H9 (cell line): ENCODE results near the gene ASCC3. TPM values are rescaled to one million over a fixed set of nuclear protein-coding genes. Genes with fewer than 3 reads are reported as not detected.

Experiments
- DNase-seq: peaks from one replicate; pipeline ENCODE4 v3.0.0-alpha.2; 2017
- H2AFZ ChIP-seq: one replicate; pipeline ENCODE4 v1.6.1; 2013; ENCODE audit warnings: mild to moderate bottlenecking, low read length, control low read depth, moderate library complexity
- H2AK5ac ChIP-seq: 2 replicates; pipeline ENCODE4 v1.6.1; 2013; ENCODE audit warnings: low read length, control low read depth, mixed read lengths; ENCODE audit not compliant: insufficient read length
- H2BK120ac ChIP-seq: one replicate; pipeline ENCODE4 v1.6.1; 2013; ENCODE audit warnings: low read depth, mild to moderate bottlenecking, low read length, control low read depth, inconsistent platforms; ENCODE audit not compliant: poor library complexity, severe bottlenecking
- H2BK12ac ChIP-seq: 2 replicates; pipeline ENCODE4 v1.6.1; 2013; ENCODE audit warnings: low read length, control low read depth, mixed read lengths, low read depth; ENCODE audit not compliant: insufficient read length
- H2BK15ac ChIP-seq: 2 replicates; pipeline ENCODE4 v1.6.1; 2013; ENCODE audit warnings: low read depth, low read length, control low read depth
- H2BK20ac ChIP-seq: one replicate; pipeline ENCODE4 v1.6.1; 2013; ENCODE audit warnings: low read depth, mild to moderate bottlenecking, low read length, control low read depth, inconsistent platforms; ENCODE audit not compliant: poor library complexity, severe bottlenecking
- H2BK5ac ChIP-seq: 2 replicates; pipeline ENCODE4 v1.6.1; 2013; ENCODE audit warnings: low read length, control low read depth, mixed read lengths; ENCODE audit not compliant: insufficient read length
- H3K14ac ChIP-seq: 2 replicates; pipeline ENCODE4 v1.6.1; 2013; ENCODE audit warnings: low read length, control low read depth; ENCODE audit not compliant: insufficient read depth
- H3K18ac ChIP-seq: 2 replicates; pipeline ENCODE4 v1.6.1; 2013; ENCODE audit warnings: low read depth, mild to moderate bottlenecking, mixed read lengths, low read length, control low read depth; ENCODE audit not compliant: insufficient read length
- H3K23ac ChIP-seq: 2 replicates; pipeline ENCODE4 v1.6.1; 2013; ENCODE audit warnings: low read length, control low read depth, mixed read lengths, low read depth; ENCODE audit not compliant: insufficient read length
- H3K23me2 ChIP-seq: 2 replicates; pipeline ENCODE4 v1.6.1; 2013; ENCODE audit warnings: low read depth, mild to moderate bottlenecking, mixed read lengths, low read length, control low read depth; ENCODE audit not compliant: insufficient read length, poor library complexity, severe bottlenecking
- H3K27ac ChIP-seq: 2 replicates; pipeline ENCODE4 v1.5.1; 2013; ENCODE audit warnings: low read length, control low read depth, mixed read lengths, low read depth; ENCODE audit not compliant: insufficient read length
- H3K27me3 ChIP-seq: 2 replicates; pipeline ENCODE4 v1.6.1; 2013; ENCODE audit warnings: low read length, control low read depth, inconsistent platforms; ENCODE audit not compliant: insufficient read depth
- H3K4ac ChIP-seq: 2 replicates; pipeline ENCODE4 v1.6.1; 2013; ENCODE audit warnings: low read depth, mild to moderate bottlenecking, control low read depth, inconsistent platforms, low read length, moderate library complexity
- H3K4me1 ChIP-seq: 2 replicates; pipeline ENCODE4 v1.6.1; 2013; ENCODE audit warnings: low read length, control low read depth, inconsistent platforms; ENCODE audit not compliant: insufficient read depth
- H3K4me2 ChIP-seq: 2 replicates; pipeline ENCODE4 v1.6.1; 2013; ENCODE audit warnings: low read length, control low read depth, mixed read lengths; ENCODE audit not compliant: insufficient read length, insufficient read depth
- H3K56ac ChIP-seq: 2 replicates; pipeline ENCODE4 v1.6.1; 2013; ENCODE audit warnings: low read depth, mild to moderate bottlenecking, mixed read lengths, low read length, control low read depth; ENCODE audit not compliant: insufficient read length
- H3K79me1 ChIP-seq: 2 replicates; pipeline ENCODE4 v1.6.1; 2013; ENCODE audit warnings: low read depth, mild to moderate bottlenecking, moderate library complexity, low read length, control low read depth, inconsistent platforms; ENCODE audit not compliant: insufficient read depth, poor library complexity, severe bottlenecking
- H3K79me2 ChIP-seq: 2 replicates; pipeline ENCODE4 v1.6.1; 2013; ENCODE audit warnings: low read length, control low read depth, inconsistent platforms; ENCODE audit not compliant: insufficient read depth
- H3K9ac ChIP-seq: 2 replicates; pipeline ENCODE4 v1.6.1; 2013; ENCODE audit warnings: low read length, control low read depth, mixed read lengths; ENCODE audit not compliant: insufficient read length; ENCODE audit errors: extremely low read depth
- H3K9me3 ChIP-seq: one replicate; pipeline ENCODE4 v1.6.1; 2013; ENCODE audit warnings: low read depth, low read length, inconsistent platforms; ENCODE audit not compliant: control insufficient read depth
- H3T11ph ChIP-seq: one replicate; pipeline ENCODE4 v1.6.1; 2013; ENCODE audit warnings: mild to moderate bottlenecking, low read length, control low read depth, inconsistent platforms
- H4K20me1 ChIP-seq: one replicate; pipeline ENCODE4 v1.6.1; 2013; ENCODE audit not compliant: control insufficient read depth, insufficient read length, insufficient read depth
- H4K5ac ChIP-seq: 2 replicates; pipeline ENCODE4 v1.6.1; 2013; ENCODE audit warnings: low read depth, mild to moderate bottlenecking, mixed read lengths, low read length, control low read depth; ENCODE audit not compliant: insufficient read length
- H4K8ac ChIP-seq: replicated peaks from 2 replicates; pipeline ENCODE4 v1.6.1; 2013; ENCODE audit warnings: low read length, control low read depth, mixed read lengths, low read depth; ENCODE audit not compliant: insufficient read length
- H4K91ac ChIP-seq: 2 replicates; pipeline ENCODE4 v1.6.1; 2013; ENCODE audit warnings: low read depth, mild to moderate bottlenecking, moderate library complexity, mixed read lengths, low read length, control low read depth; ENCODE audit not compliant: insufficient read length
- H3K27ac Mint-ChIP-seq, 3 experiments: 2 replicates in 2 of 3; 3 replicates in 1 of 3; pipeline ENCODE4 v1.8.0; 2020 to 2021; ENCODE audit warnings: mixed read lengths in 3 of 3, mild to moderate bottlenecking in 1 of 3, moderate library complexity in 1 of 3
- H3K27me3 Mint-ChIP-seq: 2 replicates; pipeline ENCODE4 v1.8.0; 2021; ENCODE audit warnings: low read depth, mild to moderate bottlenecking, moderate library complexity, mixed read lengths
- H3K36me3 Mint-ChIP-seq, 3 experiments: 2 replicates in 2 of 3; 3 replicates in 1 of 3; pipeline ENCODE4 v1.8.0; 2020 to 2021; ENCODE audit warnings: low read depth in 3 of 3, mixed read lengths in 3 of 3; ENCODE audit not compliant: insufficient read depth in 1 of 3
- H3K4me1 Mint-ChIP-seq, 2 experiments: 2 replicates each; pipeline ENCODE4 v1.8.0; 2020; ENCODE audit warnings: mixed read lengths in 2 of 2
- H3K4me3 Mint-ChIP-seq, 2 experiments: 2 replicates in 1 of 2; 3 replicates in 1 of 2; pipeline ENCODE4 v1.8.0; 2020 to 2021; ENCODE audit warnings: mild to moderate bottlenecking in 2 of 2, mixed read lengths in 2 of 2, moderate library complexity in 1 of 2
- H3K9me3 Mint-ChIP-seq, 2 experiments: 2 replicates in 1 of 2; 3 replicates in 1 of 2; pipeline ENCODE4 v1.8.0; 2020; ENCODE audit warnings: mild to moderate bottlenecking in 2 of 2, mixed read lengths in 2 of 2, moderate library complexity in 1 of 2
- CTCF ChIP-seq: fragments of 200-600 bp; sonication (generic); conservative IDR thresholded peaks from 3 replicates; pipeline ENCODE4 v1.8.0; 2021; ENCODE audit warnings: antibody characterized with exemption, mild to moderate bottlenecking
- WGBS: extraction: QIAGEN DNeasy Blood & Tissue Kit; methylation state at CpG from one replicate; pipeline ENCODE4 v1.1.7; 2013; ENCODE audit warnings: missing lambda C conversion rate, low lambda C conversion rate, mixed read lengths; ENCODE audit not compliant: insufficient read length; ENCODE audit errors: extremely low coverage; 5-methylcytosine and 5-hydroxymethylcytosine counted together
- total RNA-seq: library from RNA; stranded (reverse); gene quantifications from 2 replicates; pipeline ENCODE4 v1.2.1, GENCODE V29; 2021

The ASCC3 gene
- total RNA-seq, 1 experiment from 2014 or later, result 63.8 TPM

- no peaks in the 10 kb centered on the region for H3K9me3 Mint-ChIP-seq
- WGBS, result no CpG with 5 or more reads among the region's 1 CpG
- peaks cover 0 to 4% of the 10 kb centered on the region in 2 experiments; a peak in 1 of 4 replicates for H3K4me1 Mint-ChIP-seq
- Histone ChIP-seq H3K56ac (no peak overlapping the region), H3K4ac (no peak overlapping the region), H4K8ac (no peak overlapping the region), H3K4me2 (no peak overlapping the region), H3K4me1 (no peaks in the 10 kb centered on the region), H3K9me3 (no peaks in the 10 kb centered on the region), H2BK20ac (no peak overlapping the region), H3K79me2 (no peaks in the 10 kb centered on the region), H3K27me3 (no peaks in the 10 kb centered on the region), H2AFZ (no peak overlapping the region), H4K20me1 (no peaks in the 10 kb centered on the region), H4K91ac (no peak overlapping the region), H3K14ac (no peak overlapping the region), H2BK12ac (no peak overlapping the region), H3T11ph (no peak overlapping the region), H4K5ac (no peak overlapping the region), H2BK15ac (no peak overlapping the region), H2BK5ac (no peak overlapping the region), H3K79me1 (no peaks in the 10 kb centered on the region), H3K27ac (no peak overlapping the region), H3K18ac (no peak overlapping the region), H2BK120ac (no peak overlapping the region), H3K23me2 (no peaks in the 10 kb centered on the region), H3K9ac (no peak overlapping the region), H3K23ac (no peak overlapping the region), H2AK5ac (no peak overlapping the region)
- no peaks in the 10 kb centered on the region for H3K36me3 Mint-ChIP-seq
- no peak overlapping the region for H3K4me3 Mint-ChIP-seq
- peak overlapping the region; percentile 4 to 50 (median 14); a peak in 3 of 7 replicates for H3K27ac Mint-ChIP-seq
- no peak for TF ChIP-seq CTCF
- DNase-seq, result no peak
- no peaks in the 10 kb centered on the region for H3K27me3 Mint-ChIP-seq
Observed at GRCh38 chr6:100553243-100553642, 327.9 kb downstream of the ASCC3 start.
